NCI-H2171 treated with DMSO at 0.1 percent for 48 hours (cell line): Measurements from ENCODE around the gene ARHGEF11.
"Not testable (repeated sequence)": the region's sequence is repeated elsewhere in the genome, so short reads cannot be mapped to it uniquely, and the experiment has no call there.

ENCODE experiments used
- DNase-seq: peaks from one replicate; lab custom pipeline; 2025; lab: John Stamatoyannopoulos, UW

The ARHGEF11 gene

DNA sequence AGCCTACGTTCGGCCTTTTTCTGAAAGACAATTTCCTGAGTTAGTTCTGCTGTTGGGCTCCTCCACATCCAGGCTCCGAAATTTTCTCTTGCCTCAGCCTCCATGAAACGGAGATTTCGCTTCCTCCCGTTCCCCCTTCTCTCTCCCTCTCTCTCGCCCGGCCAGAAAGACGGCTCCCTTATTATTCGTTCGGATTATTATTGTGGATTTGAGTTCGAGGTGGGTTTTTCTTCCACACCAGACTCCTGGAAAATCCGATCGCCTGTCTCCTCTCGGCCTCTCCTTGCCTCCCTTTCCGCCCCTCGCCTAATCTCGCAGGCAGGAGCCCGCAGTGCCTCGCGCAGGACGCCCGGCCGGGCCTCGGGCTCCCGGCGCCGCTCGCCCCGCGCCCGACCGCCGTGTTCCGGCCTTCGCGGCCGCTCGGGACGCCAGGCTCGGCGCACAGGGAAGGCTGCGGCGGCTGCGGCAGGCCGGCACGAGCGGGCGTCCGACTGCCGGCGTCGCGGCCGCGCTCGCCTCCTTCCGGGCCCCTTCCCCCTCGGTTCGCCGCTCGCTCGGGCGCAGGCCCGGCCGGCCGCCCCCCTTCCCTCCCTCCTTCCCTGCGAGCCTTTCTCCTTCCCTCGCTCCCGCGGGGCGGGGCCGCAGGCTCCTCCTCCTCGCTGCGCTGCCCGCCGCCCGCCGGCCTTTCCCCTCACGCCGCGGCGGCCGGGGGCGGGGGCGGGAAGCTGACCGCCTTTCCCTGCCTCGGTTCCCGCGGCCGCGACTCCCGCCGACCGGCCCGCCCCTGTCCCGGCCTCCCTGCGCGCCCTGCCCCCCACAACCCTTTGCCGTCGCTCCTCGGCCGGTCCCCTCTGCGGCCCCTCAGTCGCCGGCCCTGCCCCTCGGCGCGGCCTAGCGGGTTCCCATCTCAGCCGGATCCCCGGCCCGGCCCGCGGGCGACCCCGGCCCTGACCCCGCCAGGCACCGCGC is at the start of gene ARHGEF11:
Gene ARHGEF11 (minus strand): TSS at position 493 of the 969 bp plus-strand sequence. CDS start 1,412 bp downstream, outside the sequence.
- peak; percentile 66 for DNase-seq

- DNase-seq, result no peak
These were observed 49.5 kb upstream of the ARHGEF11 start for GRCh38 chr1:157095091-157095490.

GRCh38 chr1:157092831-157093230 is 47.3 kb upstream of the ARHGEF11 start:
- no peak for DNase-seq

GRCh38 chr1:157091668-157092273 is 46.2 kb upstream of the ARHGEF11 start:
- no peak for DNase-seq

GRCh38 chr1:157091186-157091585 is 45.6 kb upstream of the ARHGEF11 start:
- no peak for DNase-seq

GRCh38 chr1:157090771-157091170 is 45.2 kb upstream of the ARHGEF11 start:
- no peak for DNase-seq

- peak; percentile 51 for DNase-seq
These were observed 44.7 kb upstream of the ARHGEF11 start for GRCh38 chr1:157090196-157090647.

GRCh38 chr1:157089789-157090188 is 44.2 kb upstream of the ARHGEF11 start:
- DNase-seq, result no peak

GRCh38 chr1:157088607-157089006 is 43.1 kb upstream of the ARHGEF11 start:
- no peak for DNase-seq

GRCh38 chr1:157087030-157087429 is 41.5 kb upstream of the ARHGEF11 start:
- DNase-seq, result no peak

DNA sequence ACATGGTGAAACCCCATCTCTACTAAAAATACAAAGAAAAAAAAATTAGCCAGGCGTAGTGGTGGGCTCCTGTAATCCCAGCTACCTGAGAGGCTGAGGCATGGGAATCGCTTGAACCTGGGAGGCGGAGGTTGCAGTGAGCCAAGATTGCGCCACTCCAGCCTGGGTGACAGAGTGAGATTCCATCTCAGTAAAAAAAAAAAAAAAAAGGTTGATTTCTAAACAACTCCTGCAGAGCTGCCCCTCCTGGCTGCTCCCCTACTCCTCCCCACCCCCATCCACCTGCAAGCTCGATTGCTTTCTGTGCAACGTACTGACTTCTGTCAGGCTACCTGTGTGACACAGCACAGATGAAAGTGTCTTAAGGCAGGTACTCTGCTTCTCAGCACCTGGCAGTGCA is 40.8 kb upstream of the ARHGEF11 start:
- DNase-seq, result no peak

- DNase-seq, result no peak
These were observed 39.9 kb upstream of the ARHGEF11 start for GRCh38 chr1:157085421-157085820.

GRCh38 chr1:157084720-157085119 is 39.2 kb upstream of the ARHGEF11 start:
- no peak for DNase-seq

- no peak for DNase-seq
These were observed 36.2 kb upstream of the ARHGEF11 start for GRCh38 chr1:157081707-157082106.

GRCh38 chr1:157080714-157081113 is 35.2 kb upstream of the ARHGEF11 start:
- DNase-seq, result no peak

DNA sequence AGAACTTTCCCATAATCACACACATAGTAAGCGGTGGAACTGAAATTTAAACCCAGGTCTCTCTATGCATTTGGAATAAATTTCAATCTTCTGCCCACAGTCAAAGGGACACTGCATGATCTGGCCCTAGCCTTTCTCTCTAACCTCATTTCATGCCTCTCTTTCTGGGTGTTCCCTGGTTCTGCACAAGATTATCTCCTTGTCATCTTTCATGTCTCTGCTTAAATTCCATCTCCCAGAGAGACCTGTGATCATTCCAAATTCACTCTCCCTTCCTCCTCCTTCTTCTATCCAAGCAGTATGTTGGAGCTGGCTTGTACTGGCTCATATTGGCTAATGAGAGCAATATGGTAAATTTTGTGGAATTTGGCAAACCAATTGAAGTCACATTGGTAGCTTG is 31.9 kb upstream of the ARHGEF11 start:
- DNase-seq, result no peak

- DNase-seq, result peak; percentile 2
These were observed 28.6 kb upstream of the ARHGEF11 start for GRCh38 chr1:157073944-157074685.

GRCh38 chr1:157069601-157070000 is 24.1 kb upstream of the ARHGEF11 start:
- DNase-seq, result no peak

- DNase-seq, result not testable (repeated sequence)
These were observed 13.7 kb upstream of the ARHGEF11 start for GRCh38 chr1:157059241-157059640.

GRCh38 chr1:157056269-157056668 is 10.7 kb upstream of the ARHGEF11 start:
- DNase-seq, result no peak

GRCh38 chr1:157055729-157056128 is 10.2 kb upstream of the ARHGEF11 start:
- DNase-seq, result not testable (repeated sequence)

GRCh38 chr1:157050836-157051235 is 5.3 kb upstream of the ARHGEF11 start:
- DNase-seq, result no peak
